ENCODE measurements around the gene PTPRJ.
"Not testable (repeated sequence)": the region's sequence is repeated elsewhere in the genome, so short reads cannot be mapped to it uniquely, and the experiment has no call there.

The PTPRJ gene

DNA sequence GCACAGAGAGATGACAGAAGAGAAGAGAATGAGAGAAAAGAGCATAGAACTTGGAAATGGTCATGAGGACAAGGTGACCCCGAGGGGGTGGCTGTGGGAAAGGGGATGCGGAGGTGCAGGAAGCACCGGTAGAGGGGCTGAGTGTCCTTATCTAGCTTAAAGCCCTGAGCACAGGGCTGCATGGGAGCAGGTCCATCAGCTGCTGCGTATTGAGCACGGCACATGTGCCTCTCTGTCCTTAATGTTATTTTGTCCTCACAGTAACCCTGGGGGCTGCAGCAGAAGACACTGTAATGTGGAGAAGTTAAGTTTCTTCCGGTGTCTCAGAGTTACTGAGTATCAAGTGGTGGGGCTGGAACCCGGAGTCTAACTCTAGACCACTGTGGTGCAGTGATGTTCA, 141.9 kb downstream of the PTPRJ start:
- no peak for DNase-seq (ENCODE audit: low read depth)

DNA sequence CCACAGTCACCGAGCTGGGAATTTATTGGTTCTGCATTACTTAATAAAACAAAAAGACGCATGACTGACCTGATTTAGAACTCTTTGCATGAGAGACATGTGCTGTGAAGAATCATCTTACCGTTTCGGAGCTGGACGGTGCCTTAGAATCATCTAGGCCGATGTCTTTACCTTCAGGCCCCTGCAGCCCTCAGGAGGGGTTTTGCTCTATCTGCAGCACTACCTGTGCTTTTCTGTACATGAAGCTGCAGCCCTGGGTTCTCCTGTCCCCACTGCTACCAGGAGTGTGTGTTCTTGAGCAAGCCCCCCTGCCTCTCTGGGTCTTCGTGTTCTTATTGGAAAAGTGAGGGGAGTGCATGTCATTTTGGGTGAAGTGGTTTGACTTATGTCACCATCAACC, 142.3 kb downstream of the PTPRJ start:
- DNase-seq (ENCODE audit: low read depth): no peak

DNA sequence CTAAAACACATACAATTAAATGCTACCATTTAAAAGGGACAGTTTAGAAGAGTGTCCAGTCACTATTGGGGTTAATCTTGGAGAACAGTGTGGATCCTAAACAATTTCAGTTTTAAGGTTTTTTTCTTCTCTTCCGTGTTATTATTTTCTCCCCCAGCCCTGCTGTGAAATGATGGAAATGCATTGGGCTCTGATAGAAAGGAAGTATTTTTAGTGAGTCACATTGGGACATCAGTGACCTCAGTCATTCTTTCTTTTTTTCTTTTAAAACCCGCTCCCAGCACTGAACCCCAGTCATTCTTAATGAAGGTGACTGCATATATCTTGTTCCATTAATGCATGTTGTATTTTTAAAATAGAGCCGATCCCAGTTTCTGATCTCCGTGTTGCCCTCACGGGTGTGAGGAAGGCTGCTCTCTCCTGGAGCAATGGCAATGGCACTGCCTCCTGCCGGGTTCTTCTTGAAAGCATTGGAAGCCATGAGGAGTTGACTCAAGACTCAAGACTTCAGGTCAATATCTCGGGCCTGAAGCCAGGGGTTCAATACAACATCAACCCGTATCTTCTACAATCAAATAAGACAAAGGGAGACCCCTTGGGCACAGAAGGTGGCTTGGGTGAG, 143.0 kb downstream of the PTPRJ start:
- DNase-seq (ENCODE audit: low read depth): no peak

DNA sequence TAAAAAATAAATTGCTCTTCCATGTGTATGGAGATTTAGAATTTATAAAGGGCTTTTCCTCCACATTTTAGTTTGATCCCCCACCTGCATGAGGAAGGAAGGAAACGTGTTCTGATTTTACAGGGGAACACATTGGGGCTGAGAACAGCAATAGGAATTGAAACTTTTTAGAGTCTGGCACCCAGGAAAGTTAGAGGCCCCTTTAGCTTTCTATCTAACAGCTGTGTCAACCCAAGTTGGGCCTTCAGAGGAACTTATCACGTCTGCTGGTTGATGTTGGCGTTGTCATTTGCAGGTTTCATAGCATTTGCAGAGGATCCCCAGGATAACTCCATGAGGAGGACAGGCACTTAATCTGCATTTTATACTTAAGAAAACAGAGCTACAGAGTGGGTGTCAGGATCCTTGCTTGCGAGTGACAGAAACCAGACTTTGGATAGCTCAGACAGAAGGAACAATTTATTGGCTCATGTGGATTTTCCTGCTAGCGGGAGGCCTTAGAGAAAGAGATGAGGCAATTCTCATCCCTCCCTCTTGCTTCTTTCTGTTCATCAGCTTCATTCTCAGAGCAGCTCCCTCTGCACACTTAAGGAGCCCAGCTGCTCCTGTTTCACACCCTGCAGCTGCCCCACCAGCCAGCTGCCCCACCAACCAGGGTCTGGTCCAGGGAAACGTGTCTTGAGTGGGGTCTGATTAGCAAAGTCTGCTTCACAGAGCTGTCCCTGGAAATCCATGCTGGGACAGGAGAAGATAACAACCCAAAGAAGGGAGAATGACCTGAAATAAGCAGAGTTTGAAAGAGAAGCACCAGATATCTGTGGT, 143.8 kb downstream of the PTPRJ start:
- no peak for DNase-seq (ENCODE audit: low read depth)

DNA sequence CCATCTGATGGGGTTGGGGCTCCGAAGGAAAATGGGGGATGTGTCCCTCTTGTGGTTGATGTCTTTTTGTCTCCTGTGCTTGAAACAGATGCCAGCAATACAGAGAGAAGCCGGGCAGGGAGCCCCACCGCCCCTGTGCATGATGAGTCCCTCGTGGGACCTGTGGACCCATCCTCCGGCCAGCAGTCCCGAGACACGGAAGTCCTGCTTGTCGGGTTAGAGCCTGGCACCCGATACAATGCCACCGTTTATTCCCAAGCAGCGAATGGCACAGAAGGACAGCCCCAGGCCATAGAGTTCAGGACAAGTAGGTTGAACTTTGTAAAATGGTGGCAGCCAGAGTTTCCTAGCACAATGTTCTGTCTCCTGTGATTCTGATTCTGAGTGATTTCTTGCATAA, 144.5 kb downstream of the PTPRJ start:
- no peak for DNase-seq (ENCODE audit: low read depth)

DNA sequence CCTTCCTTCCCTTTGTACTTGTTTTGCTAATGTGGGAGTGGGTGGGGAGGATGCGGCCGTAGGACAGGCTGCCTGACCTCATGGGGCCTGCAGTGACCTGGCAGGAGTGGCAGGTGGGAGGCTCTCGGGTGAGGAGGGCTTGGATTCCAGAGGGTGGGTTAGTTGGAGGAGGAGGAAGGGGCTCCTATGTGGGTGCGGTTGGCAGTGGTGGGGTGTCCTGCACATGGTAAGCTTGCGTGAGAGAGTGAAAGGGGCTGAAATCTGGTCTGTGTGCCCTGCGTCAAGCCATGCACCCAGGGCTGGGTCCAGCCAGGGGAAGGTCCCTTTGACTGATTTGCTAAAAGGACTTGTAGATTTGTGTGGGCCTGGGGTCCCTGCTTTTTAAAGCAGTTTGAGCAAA, 145.5 kb downstream of the PTPRJ start:
- no peak for DNase-seq (ENCODE audit: low read depth)

DNA sequence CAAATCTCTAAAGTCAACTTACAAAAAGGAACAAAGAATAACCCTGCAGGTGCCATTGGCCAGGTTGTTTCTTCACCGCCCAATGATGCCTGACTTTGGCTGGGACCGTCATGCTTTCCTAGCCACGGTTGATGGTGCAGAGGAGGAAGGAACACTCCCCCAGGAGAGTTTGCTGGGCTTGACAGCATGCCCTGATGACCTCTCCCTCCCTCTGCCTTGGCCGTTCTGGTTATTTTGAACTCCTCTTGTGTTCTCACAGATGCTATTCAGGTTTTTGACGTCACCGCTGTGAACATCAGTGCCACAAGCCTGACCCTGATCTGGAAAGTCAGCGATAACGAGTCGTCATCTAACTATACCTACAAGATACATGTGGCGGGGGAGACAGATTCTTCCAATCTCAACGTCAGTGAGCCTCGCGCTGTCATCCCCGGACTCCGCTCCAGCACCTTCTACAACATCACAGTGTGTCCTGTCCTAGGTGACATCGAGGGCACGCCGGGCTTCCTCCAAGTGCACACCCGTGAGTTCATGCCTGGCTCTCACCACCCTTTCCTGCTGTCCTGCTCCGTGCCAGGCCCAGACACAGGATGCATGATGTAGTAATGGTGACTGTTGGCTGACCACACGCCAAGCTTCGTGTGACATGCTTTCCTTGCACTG, 147.3 kb downstream of the PTPRJ start:
- no peak for DNase-seq (ENCODE audit: low read depth)

DNA sequence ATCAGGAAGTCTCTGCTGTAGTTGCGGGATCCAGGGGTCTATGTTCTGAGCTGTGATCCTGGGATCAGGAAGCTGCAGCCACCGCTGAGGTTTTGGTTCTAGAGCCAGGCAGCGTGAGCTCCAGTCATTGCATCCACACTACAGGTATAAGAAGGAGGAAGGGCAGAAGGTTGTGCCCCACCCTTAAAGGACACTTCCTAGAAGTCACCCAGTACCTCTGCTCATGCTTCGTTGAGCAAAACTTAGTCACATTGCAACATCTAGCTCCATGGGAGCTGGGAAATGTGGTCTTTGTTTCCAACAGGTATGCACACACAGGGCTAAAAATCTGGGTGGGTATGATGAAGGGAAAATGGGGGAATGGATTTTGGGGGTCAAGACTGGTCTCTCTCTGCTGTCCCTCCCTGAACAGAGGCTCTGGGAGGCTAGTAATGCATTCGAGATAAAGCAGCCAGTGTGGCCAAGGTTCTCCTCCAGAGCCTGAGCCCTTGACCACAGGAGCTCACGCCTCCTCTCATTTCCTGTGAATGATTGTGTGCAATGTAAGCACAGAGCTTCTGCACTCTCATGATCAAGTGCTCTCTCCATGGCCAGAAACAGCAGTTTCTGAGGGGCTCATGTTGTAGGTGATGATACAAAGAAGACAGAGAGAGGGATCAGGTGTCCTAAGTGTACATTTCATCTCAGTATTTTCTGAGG, 149.5 kb downstream of the PTPRJ start:
- no peak for DNase-seq (ENCODE audit: low read depth)

DNA sequence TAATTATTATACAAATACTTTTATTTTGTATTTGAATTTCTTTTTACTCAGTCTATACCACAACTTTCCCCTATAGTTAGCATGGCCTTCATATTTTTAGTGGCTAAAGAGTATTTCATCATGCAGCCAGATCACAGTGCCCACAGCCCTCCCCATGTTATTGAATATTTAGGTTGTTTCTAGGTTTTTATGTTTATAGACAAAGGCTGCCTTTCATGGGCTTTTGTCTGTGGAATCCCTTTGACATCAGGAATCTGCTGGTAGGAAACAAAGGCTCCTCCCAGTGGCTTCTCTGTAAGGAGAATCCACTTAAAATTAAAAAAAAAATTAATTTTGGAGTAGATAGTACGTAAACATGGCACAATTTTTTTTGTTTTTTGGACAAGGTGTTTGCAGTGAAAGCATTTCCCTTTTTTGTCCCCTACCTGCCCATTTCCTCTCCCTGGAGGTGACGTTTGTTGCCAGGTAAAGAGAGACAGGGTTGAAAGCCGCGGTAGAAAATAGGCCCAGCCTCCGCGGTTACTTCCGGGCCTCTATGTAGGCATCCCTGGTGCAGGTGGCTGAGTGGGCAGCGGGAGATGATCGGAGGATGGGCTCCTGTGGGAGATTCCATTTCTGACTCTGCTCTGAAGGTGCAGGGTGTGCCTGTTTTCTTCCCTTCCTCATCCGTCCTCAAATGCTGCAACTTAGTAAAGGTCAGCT, 154.0 kb downstream of the PTPRJ start:
- DNase-seq (ENCODE audit: low read depth): no peak

DNA sequence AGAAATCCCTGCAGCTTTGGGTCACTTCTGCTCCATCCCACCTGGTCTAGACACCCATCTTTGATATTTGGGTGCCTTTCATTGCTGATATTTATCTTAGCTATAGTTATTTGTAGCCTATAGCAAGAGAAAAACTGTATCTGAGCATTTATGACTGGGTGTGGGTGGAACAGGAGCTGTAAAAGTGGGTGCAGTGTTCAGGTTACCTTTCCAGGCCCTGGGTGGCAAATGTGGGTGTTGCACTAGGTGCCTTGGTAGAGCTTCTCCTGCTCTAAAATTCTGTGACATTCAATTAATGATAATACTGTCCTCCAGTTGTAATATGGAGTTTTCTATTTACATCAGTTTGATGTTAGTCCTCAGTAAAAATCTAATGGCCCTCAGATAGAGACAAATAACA, 157.9 kb downstream of the PTPRJ start:
- no peak for DNase-seq (ENCODE audit: low read depth)

DNA sequence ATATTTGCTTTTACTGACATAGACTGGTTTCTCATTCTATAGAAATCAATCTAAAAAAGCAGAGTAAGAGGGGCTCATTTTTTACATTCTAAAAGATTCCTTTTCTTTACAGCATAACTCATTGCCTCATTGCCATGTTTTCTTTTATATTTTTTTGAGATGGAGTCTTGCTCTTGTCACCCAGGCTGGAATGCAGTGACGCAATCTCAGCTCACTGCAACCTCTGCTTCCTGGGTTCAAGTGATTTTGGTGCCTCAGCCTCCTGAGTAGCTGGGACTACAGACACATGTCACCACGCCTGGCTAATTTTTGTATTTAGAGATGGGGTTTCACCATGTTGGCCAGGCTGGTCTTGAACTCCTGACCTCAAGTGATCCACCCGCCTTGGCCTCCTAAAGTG, 159.5 kb downstream of the PTPRJ start:
- DNase-seq (ENCODE audit: low read depth): not testable (repeated sequence)

DNA sequence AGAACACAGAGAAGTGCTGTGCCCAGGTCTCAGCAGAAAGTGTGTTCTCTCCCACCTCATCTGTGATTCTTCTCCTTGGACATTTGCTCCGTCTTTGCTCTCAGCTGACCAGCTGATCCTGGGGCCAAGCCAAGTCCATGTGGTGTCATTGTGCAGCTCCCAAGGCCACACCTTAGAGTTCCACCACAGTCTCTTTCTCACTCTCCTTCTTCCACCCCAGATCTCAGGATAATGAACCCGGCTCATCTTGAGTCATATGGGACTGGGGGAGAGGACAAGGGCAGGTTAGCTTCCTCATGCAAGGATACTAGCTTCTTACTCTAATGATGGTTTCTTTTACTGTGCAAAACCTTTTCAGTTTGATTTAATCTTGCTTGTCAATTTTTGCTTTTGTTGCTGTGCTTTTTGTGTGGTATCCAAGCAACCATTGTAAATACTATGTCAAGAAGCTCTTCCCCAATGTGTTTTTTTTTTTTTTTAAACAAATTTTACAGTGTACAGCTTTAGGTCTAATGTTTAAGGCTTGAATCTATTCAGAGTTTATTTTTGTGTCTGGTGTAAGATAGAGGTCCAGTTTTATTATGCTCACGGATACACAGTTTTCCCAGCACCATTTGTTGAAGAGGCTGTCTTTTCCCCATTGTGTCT, 161.2 kb downstream of the PTPRJ start:
- no peak for DNase-seq (ENCODE audit: low read depth)

DNA sequence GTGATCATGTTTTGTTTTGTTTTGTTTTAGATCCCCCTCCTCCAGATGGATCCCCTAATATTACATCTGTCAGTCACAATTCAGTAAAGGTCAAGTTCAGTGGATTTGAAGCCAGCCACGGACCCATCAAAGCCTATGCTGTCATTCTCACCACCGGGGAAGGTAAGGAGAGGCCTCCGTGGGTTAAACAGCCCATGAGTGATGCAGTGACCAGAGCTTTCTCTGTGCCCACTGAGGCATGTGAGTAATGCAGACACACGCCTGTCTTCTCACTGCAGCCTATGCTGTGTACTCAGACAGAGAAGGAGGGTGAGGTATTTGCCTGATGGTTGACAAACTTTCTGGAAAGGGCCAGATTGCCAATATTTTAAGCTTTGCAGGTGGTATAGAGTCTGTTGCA, 162.5 kb downstream of the PTPRJ start:
- DNase-seq (ENCODE audit: low read depth): no peak

DNA sequence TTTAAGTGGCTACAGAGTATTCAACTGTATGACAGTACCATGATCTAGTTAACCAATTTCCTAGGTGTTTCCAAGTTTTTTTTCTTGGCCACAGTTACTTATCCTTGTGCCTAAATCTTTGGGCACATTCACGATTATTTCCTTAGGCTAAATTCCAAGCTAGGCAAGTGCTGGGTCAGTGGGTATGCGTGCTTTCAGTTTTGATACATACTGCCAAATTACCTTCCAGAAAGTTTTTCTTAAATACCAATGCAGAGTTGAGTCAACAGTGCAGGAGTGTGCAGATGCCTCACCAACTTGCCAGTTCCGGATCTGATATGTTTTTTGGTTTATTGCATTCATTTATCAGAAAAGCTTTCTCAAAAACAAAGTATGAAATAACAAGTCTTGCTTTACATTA, 168.4 kb downstream of the PTPRJ start:
- DNase-seq (ENCODE audit: low read depth): no peak

DNA sequence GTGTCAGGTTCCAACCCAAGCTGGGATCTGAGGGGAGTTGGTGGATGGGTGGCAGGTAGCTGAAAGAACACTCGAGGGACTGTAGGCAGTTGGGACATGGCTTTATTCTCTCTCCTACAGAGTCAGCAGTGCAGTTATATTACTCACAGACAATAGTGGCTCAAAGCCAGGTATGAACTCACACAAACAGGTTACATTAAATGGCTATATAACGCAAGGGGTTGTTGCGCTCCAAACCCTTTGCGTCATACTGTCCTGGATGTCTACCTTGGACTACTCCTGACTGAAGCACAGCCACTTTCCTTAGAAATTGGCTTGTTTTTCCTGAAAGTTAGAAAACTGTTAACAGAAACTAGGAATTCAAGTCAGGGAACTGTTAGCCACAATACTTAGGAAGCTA, 169.9 kb downstream of the PTPRJ start:
- no peak for DNase-seq (ENCODE audit: low read depth)

DNA sequence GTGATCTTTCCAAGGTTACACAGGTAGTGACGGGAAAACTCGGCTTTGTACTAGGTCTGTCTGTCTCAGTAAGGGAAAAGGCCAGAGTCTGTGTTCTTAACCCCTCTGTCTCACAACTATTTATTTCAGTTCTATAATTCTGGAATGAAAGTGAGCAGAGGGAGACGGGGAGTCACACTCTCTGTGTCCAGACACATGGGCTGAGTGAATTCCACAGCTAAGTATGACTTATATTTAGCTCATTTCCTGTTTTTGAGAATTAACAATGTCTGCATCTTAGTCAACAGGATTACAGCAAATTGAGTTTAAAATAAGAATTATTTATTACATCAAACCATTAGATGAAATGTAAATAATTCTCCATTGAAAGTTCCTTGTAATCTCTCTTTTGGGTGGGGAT, 173.8 kb downstream of the PTPRJ start:
- no peak for DNase-seq (ENCODE audit: low read depth)

DNA sequence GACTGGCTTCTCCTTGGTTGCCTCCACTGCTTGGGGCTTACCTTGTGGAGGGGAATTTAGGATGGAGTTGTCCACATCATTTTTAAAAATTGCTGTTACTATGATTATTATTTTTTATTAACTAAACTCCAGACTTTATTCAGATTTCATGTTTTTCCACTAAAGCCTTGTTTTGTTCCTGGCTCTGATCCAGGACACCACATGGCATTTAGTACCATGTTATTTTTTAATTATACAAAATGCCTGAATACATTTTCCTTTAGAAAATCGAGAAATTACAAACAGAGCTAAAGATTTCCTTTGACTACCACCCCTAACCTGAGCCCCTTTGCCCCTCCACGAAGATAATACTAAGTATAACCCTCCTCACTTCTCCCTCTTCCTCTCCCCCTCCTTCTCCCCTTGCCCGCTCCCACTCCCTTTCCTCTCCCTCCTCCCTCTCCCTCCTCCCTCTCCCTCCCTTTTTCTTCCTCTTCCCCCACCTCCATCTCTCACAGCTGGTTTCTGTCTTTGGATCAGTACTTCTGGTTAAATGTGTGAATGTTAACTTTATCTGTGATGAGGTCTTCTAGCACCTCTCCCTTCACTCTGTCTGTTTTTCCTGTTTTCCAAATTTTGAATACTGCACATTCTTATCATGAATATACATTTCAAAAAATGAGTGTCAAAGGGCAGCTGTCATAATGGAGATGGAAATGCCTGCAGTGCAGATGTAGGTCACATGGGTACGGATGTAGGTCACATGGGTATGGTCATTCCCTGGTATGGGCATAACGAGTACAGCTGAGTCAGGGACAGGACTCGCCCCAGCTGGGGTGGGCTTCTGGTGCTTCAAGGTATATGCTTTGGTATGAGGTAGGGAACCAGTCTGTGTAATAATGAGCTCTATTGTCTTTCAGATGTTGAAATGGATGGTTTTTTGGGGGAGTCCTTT, 181.9 kb downstream of the PTPRJ start:
- DNase-seq (ENCODE audit: low read depth): no peak

DNA sequence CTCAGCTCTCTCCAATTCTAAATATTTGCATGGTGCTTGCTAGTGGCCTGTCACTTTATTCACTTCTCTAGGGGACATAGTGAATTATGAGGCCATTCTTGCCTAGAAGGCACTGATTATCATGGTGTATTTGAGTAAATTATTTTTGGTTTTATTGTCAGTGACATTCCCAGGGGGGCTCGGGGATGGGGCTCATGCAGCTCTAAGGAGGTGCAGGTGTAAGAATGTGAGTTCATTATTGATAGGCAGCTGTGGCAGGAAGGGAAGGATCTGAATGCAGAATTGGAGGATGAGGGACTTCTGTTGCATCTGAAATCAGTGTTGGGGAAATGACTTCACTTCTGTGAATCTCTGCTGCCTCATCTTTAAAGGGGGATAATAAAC, 182.5 kb downstream of the PTPRJ start:
- DNase-seq (ENCODE audit: low read depth): no peak

DNA sequence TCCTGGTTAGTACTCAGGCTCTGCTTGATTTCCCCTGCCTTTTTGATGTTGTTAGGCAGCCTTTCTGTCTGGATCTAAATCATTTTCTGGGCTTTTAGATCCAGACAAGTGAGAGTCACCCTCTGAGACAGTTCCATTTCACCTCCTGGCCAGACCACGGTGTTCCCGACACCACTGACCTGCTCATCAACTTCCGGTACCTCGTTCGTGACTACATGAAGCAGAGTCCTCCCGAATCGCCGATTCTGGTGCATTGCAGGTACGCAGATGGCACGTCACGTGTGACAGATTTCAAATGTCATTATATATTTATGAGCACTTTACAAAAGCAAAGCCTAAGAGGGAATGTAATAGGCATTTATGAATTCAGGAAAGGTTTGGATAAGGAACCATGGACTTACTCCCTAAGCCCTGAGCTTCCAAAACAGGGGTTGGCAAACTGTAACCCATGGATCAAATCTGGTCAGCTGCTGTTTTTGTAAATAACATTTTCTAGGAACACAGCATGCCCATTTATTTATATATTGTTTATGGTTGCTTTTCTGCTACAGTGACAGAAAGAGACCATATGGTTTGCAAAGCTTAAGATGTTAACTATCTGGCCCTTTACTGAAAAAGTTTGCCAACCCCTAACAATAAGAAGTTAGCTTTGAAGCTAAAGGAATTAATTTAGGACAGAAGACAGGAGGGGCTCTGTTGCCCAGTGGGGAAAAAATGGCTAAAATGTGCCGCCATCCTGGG, 183.2 kb downstream of the PTPRJ start:
- no peak for DNase-seq (ENCODE audit: low read depth)

DNA sequence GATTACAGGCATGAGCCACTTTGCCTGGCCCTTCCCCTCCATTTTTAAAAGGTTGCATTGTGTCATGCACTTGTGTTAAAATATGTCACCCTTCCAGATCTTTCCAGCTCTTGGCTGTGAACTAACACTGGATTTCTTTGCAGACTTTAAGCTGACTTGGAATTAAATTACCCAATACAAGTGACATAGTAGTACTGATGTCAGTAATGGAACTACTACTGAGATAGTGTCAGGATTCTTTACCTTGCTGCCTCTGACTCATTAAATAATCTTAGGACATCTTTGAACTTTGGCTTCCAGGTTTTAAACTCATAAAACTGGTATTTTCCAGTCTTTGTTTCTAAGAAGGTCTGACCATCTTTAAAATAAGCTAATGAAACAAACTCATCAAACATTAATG, 184.5 kb downstream of the PTPRJ start:
- no peak for DNase-seq (ENCODE audit: low read depth)
